ENCODE measurements around the gene ENTPD1.
"Not testable (repeated sequence)": the region's sequence is repeated elsewhere in the genome, so short reads cannot be mapped to it uniquely, and the experiment has no call there.

ENTPD1 gene

GRCh38 chr10:95896071-95896850 is 140.3 kb downstream of the ENTPD1 start:
- TF ChIP-seq, protein P1, sequence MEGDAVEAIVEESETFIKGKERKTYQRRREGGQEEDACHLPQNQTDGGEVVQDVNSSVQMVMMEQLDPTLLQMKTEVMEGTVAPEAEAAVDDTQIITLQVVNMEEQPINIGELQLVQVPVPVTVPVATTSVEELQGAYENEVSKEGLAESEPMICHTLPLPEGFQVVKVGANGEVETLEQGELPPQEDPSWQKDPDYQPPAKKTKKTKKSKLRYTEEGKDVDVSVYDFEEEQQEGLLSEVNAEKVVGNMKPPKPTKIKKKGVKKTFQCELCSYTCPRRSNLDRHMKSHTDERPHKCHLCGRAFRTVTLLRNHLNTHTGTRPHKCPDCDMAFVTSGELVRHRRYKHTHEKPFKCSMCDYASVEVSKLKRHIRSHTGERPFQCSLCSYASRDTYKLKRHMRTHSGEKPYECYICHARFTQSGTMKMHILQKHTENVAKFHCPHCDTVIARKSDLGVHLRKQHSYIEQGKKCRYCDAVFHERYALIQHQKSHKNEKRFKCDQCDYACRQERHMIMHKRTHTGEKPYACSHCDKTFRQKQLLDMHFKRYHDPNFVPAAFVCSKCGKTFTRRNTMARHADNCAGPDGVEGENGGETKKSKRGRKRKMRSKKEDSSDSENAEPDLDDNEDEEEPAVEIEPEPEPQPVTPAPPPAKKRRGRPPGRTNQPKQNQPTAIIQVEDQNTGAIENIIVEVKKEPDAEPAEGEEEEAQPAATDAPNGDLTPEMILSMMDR (IDR thresholded peaks at IDR 0.05; ENCODE audit: low read depth, low read length) = no peak
- H3K4me3 ChIP-seq (replicated peaks in 1 of 2; ENCODE audit: low read depth in 2 of 2, low read length in 2 of 2) = no peak overlapping the region
- DNase-seq (ENCODE audit: low read depth in 2 of 2) = no peak

GRCh38 chr10:95905897-95906580 is 150.1 kb downstream of the ENTPD1 start:
- DNase-seq (ENCODE audit: low read depth in 2 of 2) = not testable (repeated sequence)

DNA sequence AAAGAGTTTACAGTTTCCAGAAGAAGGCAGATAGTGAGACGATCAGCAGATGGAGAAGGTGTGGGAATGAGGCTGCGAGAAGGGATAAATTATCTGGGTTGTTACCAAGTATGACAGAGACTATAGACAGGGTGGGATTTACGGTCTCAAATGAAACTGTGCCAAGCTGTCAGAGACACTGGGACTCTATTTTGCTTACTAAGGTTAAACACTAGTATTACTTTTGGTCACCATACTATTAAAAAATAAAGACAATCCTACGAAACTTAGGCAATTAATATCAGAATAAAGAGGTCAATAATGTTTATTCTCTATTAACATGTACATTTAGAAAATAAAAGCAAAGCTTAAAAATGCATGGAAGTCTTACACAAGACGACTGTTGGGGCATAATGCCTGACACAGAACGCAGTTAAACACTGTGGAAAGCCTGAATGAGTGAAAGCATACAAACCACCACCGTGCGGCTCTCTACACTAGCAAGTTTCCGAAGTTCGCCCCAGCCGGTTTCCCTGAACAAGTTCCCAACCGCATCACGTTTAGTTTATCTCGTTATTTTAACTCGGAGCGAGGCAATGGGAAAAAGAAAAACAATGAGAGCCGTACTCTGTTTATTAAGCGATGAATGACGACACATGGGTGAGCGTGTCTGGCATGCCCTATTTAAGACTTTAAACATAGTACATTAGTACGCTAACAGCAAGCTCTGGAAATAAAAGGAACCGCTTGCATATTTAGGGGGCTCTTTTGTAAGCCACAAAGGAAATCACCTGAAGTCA is 150.9 kb downstream of the ENTPD1 start:
- TF ChIP-seq, protein P1 (IDR thresholded peaks at IDR 0.05; ENCODE audit: low read depth, low read length) = peak; percentile 36
- DNase-seq (ENCODE audit: low read depth in 2 of 2) = peak; percentile 70 to 77

More at GRCh38 chr10:95905897-95906580, 150.1 kb downstream of the ENTPD1 start:
- not testable (repeated sequence) for H3K4me3 ChIP-seq (replicated peaks in 1 of 2; ENCODE audit: low read depth in 2 of 2, low read length in 2 of 2)

DNA sequence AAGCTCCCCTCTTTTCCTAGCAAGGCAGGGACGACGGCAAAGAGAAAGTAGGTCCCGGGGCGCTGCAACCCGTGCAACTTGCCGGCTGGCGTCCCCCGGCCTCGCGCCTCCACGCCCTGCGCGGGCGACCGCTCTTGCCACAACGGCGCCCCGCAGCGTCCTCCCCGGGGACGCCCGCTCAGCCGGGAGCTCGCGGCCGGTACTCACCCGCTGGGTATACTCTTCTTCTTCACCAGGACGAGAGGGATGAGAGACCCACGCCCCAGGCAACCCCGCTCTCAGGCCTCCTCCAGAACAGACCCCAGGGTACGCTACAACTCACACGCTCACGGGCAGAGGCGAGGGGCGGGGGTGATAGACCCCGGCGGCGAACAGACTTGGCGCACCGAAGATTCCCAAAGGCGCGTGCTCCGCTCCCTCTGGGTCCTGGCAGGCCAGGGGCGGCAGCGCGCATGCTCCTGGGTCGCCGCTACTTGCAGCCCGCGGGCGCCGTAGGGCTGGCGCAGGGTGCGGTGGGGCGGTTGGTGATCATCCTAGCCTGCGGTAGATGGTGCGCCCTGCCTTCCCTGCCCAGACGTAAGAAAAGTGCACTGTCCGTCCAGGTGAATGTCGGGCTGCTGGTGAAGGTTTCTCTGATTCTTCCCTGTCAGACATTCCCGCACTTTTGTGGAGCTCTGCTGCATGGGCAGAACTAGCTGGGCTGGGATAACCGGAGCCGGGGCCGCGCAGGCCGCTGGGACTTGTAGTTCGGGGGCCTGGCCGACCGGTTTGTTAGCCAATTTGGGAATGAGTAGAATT is 151.7 kb downstream of the ENTPD1 start, which contains the start of gene CC2D2B:
Gene CC2D2B, plus strand, starts transcription at position 520 of the 798 bp plus-strand sequence. CDS start 3,349 bp downstream, outside the sequence.
- TF ChIP-seq, protein P1 (IDR thresholded peaks at IDR 0.05; ENCODE audit: low read depth, low read length) = no peak
- peak; percentile 84 for DNase-seq (ENCODE audit: low read depth in 2 of 2)

More for the DNA sequence above, 150.9 kb downstream of the ENTPD1 start:
- peak overlapping the region; percentile 77 to 78 for H3K4me3 ChIP-seq (replicated peaks in 1 of 2; ENCODE audit: low read depth in 2 of 2, low read length in 2 of 2)

DNA sequence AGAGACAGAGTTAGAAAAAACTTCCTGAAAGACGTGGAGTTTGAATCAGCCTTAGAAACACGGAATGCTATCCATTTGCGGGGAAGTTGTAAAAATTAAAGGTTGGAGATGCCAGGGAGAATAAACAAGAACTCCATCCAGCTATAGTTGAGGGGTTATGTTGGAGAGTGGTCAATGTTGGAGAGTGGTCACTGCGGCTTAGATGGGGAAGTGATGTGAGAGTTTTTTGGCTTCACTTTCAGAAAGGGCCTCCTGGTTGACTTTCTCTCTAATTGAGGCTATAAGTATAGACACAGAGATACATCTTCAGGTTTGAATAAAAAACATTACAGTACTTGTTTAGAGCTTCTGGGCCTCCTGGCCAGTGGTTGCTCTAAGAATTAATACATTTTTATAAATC is 152.5 kb downstream of the ENTPD1 start:
- no peak overlapping the region for H3K4me3 ChIP-seq (replicated peaks in 1 of 2; ENCODE audit: low read depth in 2 of 2, low read length in 2 of 2)
- DNase-seq (ENCODE audit: low read depth in 2 of 2) = no peak
- TF ChIP-seq, protein P1 (IDR thresholded peaks at IDR 0.05; ENCODE audit: low read depth, low read length) = no peak

More for the DNA sequence above, 151.7 kb downstream of the ENTPD1 start, which contains the start of gene CC2D2B:
- H3K4me3 ChIP-seq (replicated peaks in 1 of 2; ENCODE audit: low read depth in 2 of 2, low read length in 2 of 2) = peak within 1 kb of the TSS; percentile 77 to 78

DNA sequence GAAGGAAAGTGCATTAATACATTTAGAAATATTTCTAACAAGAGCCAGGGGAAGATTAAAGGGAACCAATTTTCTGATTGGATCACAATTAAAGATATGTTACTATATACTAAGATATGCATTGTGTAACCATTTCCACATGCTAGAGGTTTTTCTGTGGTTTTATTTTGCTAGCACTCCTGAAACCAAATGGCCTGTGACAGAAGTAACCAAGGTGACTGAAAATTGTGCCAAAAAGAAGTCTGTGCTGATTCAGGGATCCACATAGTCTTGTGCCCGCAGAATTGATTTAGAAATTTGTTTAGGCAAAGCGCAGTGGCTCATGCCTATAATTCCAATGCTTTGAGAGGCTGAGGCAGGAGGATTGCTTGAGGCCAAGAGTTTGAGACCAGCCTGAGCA is 153.6 kb downstream of the ENTPD1 start:
- DNase-seq (ENCODE audit: low read depth in 2 of 2) = no peak
- H3K4me3 ChIP-seq (replicated peaks in 1 of 2; ENCODE audit: low read depth in 2 of 2, low read length in 2 of 2) = no peak overlapping the region
- TF ChIP-seq, protein P1 (IDR thresholded peaks at IDR 0.05; ENCODE audit: low read depth, low read length) = no peak

GRCh38 chr10:95916039-95916438 is 160.1 kb downstream of the ENTPD1 start:
- not testable (repeated sequence) for H3K4me3 ChIP-seq (replicated peaks in 1 of 2; ENCODE audit: low read depth in 2 of 2, low read length in 2 of 2)

More at GRCh38 chr10:95916039-95916438, 160.1 kb downstream of the ENTPD1 start:
- not testable (repeated sequence) for DNase-seq (ENCODE audit: low read depth in 2 of 2)

Data from cardiac fibroblast (primary cell).